ENCODE measurements around the gene PSMA6. TPM values are rescaled to one million over a fixed set of nuclear protein-coding genes. Genes with fewer than 3 reads are reported as not detected.
A peak's percentile ranks its signal among the peaks of the same experiment; 100 is the strongest.
"Not testable (repeated sequence)": the region's sequence is repeated elsewhere in the genome, so short reads cannot be mapped to it uniquely, and the experiment has no call there.

PSMA6 gene
- total RNA-seq (2014; rRNA removed; shearing (Covaris generic)): 211 and 212 TPM in 2 replicates

DNA sequence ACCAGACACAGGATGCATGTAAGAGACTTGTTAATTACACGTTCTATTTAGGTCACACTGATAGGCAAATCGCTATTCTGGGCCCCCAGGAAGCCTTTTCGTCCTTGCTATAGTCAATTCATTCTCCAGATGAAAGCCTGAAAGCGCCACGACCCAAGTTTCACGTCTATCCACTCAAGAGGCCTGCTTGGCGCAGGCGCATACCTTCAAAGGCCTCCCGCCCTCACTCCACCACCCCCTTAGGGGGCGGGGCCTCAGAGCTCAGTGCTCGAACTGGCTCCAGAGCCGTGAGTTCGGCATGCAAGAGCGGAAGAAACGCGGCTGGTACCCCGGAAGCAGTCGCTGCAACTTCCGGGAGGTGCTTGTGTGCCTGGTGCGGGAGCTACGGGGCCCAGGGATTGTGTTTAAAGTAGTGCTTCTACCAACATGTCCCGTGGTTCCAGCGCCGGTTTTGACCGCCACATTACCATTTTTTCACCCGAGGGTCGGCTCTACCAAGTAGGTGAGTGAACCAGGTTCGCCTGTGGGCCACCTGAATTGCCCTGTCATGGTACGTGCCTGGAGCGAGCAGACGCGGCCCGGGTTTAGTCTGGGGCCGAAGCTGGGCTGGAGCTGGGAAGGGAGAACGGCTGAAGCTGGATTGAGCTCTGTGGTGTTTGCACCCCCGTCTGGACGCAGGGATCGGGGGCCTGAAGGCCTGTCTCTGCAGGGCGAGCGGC is at the start of gene PSMA6:
PSMA6 (plus strand) TSS at position 332 of the 719 bp plus-strand sequence; CDS start at position 427, 95 bp downstream.
- Histone ChIP-seq H3K4me1 (peaks cover 11% of the 10 kb centered on the region; the same call in 1 of the 2 replicates), H3K4me3 (peak within 1 kb of the TSS; percentile 92), H3K36me3 (peaks cover 10% of the 10 kb centered on the region), H3K27me3 (no peaks in the 10 kb centered on the region), H3K9me3 (replicated peaks) (no peaks in the 10 kb centered on the region), H3K27ac (peak within 1 kb of the TSS; percentile 77)
- peak; percentile 99 for DNase-seq

DNA sequence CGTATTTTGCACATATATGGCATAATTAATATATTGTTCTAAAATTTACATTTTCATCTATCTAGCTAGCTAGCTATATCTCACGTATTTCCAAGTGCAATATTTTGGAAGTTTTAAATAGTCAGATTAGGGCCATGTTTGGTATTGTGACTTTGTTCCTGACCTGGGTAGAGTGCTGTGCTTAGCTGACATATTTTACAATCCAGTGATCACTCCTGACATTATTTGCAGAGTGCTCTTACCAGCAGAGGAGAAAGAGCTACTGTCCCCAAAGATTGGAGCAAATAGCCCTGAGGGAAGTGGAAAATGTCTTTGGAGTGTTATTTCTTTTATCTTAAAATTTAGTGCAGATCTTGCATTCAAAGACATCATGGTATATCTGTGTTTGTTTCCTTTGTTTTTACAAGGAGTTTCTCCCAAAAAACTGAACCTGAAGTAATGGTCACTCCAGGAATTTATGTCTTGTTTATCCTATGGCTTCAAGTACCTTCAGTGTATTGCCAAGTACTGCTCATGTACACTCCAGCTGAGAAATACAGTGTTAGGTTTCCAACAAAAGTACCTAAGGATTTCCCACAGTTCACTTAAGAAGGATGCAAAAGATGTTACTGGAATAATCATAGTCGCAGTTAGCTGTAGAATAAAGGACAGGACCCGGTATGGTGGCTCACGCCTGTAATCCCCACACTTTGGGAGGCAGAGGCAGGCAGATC is 49.4 kb upstream of the PSMA6 start:
- Histone ChIP-seq H3K4me3 (no peak overlapping the region), H3K27ac (no peak overlapping the region), H3K36me3 (no peaks in the 10 kb centered on the region), H3K4me1 (no peaks in the 10 kb centered on the region), H3K9me3 (replicated peaks) (no peaks in the 10 kb centered on the region), H3K27me3 (no peaks in the 10 kb centered on the region)
- DNase-seq: no peak

- Histone ChIP-seq H3K4me1 (no peaks in the 10 kb centered on the region), H3K9me3 (replicated peaks) (no peaks in the 10 kb centered on the region), H3K36me3 (no peaks in the 10 kb centered on the region), H3K4me3 (no peak overlapping the region), H3K27me3 (no peaks in the 10 kb centered on the region), H3K27ac (no peak overlapping the region)
- DNase-seq: no peak
These were observed 48.2 kb upstream of the PSMA6 start for GRCh38 chr14:35243956-35244355.

DNA sequence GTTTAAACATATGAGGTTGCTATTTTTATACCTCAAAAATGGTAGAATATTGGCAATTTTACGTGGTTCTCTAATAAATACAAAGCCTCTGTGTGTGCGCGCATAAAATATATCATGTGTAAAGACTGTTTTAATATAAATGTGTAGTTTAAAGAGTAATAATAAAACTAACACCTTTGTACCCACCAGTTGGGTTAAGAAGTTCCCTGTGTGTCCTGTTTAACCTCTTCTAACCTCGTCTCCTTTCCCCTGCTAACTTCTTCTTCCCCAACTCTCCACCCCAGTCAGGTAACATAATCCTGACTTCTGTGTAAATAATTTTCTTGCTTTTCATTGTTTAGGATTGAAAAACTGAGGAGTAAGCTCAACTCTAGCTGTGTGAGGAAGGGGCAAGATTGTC is 47.6 kb upstream of the PSMA6 start:
- no peaks in the 10 kb centered on the region for H3K27me3 ChIP-seq
- no peaks in the 10 kb centered on the region for H3K9me3 ChIP-seq (replicated peaks)
- no peak overlapping the region for H3K4me3 ChIP-seq
- no peaks in the 10 kb centered on the region for H3K4me1 ChIP-seq
- no peak overlapping the region for H3K27ac ChIP-seq
- DNase-seq: no peak
- no peaks in the 10 kb centered on the region for H3K36me3 ChIP-seq

GRCh38 chr14:35245051-35245450 is 47.1 kb upstream of the PSMA6 start:
- Histone ChIP-seq H3K4me1 (no peaks in the 10 kb centered on the region), H3K27me3 (no peaks in the 10 kb centered on the region), H3K9me3 (replicated peaks) (no peaks in the 10 kb centered on the region), H3K36me3 (no peaks in the 10 kb centered on the region), H3K4me3 (no peak overlapping the region), H3K27ac (no peak overlapping the region)
- DNase-seq: no peak

DNA sequence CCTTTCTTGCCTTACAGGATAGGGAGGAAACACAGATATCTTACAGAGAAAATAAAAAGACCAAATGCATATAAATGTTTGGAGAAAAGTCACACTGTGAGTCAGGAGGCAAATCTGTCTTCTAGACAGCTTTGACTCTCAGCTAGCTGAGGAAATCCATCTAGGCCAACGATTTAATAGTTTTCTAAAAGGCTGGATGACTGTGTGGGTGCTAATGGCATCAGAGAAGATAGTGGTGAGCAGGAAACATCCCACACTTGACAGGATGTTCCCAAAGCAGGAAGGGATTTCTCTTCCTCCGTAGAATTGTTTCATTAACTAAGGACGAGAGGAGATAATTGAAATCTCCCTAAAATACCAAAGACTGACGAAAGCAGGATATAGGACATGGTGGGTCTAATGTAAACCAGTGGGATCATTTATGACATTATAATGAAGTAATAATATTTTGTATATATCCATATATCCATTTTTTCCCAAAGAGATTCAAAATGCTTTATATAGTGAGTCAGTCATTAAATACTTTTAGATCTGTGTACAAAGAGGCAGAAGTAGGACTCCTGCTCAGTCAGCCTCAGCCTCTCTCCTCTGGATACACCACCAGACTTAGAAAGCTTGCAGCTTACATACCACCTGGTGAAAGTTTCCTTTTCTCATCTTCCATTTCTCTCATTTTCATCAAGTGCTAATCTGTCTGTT is 44.3 kb upstream of the PSMA6 start:
- Histone ChIP-seq H3K27me3 (no peaks in the 10 kb centered on the region), H3K4me1 (no peaks in the 10 kb centered on the region), H3K36me3 (no peaks in the 10 kb centered on the region), H3K9me3 (replicated peaks) (no peaks in the 10 kb centered on the region), H3K4me3 (no peak overlapping the region), H3K27ac (no peak overlapping the region)
- DNase-seq: no peak

DNA sequence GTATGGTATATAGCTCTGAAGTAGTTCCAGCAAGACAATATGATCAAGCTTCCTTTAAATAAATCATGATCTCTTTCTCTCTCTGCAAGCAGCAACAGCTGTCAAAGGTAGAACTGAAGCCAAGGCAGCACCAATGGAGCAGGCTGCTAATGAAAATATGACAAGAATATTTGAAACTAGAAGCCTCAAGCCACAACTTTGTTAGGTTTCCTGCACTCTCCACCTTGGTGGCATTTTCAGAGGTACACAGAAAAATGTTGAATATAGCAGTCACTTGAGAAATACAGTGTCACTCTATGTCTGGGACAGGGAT is 43.8 kb upstream of the PSMA6 start:
- Histone ChIP-seq H3K27me3 (no peaks in the 10 kb centered on the region), H3K36me3 (no peaks in the 10 kb centered on the region), H3K9me3 (replicated peaks) (no peaks in the 10 kb centered on the region), H3K27ac (no peak overlapping the region), H3K4me1 (no peaks in the 10 kb centered on the region), H3K4me3 (no peak overlapping the region)
- no peak for DNase-seq

DNA sequence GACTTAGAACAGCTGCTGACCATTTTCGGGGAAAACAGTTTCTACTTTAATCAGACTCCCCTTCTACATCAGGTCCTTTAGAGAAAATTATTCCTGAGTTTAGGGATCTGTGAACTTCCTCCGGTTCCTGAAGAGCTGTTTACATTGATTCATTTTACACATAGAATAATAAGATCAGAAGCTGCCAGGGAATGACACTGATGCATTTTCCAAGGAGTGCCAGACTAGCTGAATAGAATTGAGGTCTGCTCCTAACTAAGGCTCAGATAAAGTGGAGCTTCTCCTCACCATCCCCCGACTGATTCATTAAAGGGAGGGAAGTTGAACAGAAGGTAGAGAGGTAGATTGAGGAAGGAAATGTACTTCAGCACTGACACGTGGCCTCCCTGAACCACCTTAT is 41.9 kb upstream of the PSMA6 start:
- no peaks in the 10 kb centered on the region for H3K9me3 ChIP-seq (replicated peaks)
- H3K4me1 ChIP-seq: no peaks in the 10 kb centered on the region
- H3K4me3 ChIP-seq: no peak overlapping the region
- H3K27ac ChIP-seq: no peak overlapping the region
- DNase-seq: no peak
- no peaks in the 10 kb centered on the region for H3K27me3 ChIP-seq
- no peaks in the 10 kb centered on the region for H3K36me3 ChIP-seq

- Histone ChIP-seq H3K4me3 (no peak overlapping the region), H3K36me3 (peaks cover 3% of the 10 kb centered on the region; the same call in 1 of the 2 replicates), H3K9me3 (replicated peaks) (no peaks in the 10 kb centered on the region), H3K4me1 (no peaks in the 10 kb centered on the region), H3K27me3 (no peaks in the 10 kb centered on the region), H3K27ac (no peak overlapping the region)
- peak; percentile 44 to 50 for DNase-seq
These were observed 39.7 kb upstream of the PSMA6 start for GRCh38 chr14:35252451-35252868.

GRCh38 chr14:35253056-35253455 is 39.1 kb upstream of the PSMA6 start:
- not testable (repeated sequence) for DNase-seq; H3K36me3 ChIP-seq; H3K4me3 ChIP-seq; H3K27me3 ChIP-seq; H3K4me1 ChIP-seq; H3K9me3 ChIP-seq (replicated peaks); H3K27ac ChIP-seq

GRCh38 chr14:35254034-35254622 is 38.1 kb upstream of the PSMA6 start:
- not testable (repeated sequence) for H3K4me3 ChIP-seq; H3K36me3 ChIP-seq; H3K9me3 ChIP-seq (replicated peaks); H3K4me1 ChIP-seq; H3K27ac ChIP-seq; H3K27me3 ChIP-seq; DNase-seq

DNA sequence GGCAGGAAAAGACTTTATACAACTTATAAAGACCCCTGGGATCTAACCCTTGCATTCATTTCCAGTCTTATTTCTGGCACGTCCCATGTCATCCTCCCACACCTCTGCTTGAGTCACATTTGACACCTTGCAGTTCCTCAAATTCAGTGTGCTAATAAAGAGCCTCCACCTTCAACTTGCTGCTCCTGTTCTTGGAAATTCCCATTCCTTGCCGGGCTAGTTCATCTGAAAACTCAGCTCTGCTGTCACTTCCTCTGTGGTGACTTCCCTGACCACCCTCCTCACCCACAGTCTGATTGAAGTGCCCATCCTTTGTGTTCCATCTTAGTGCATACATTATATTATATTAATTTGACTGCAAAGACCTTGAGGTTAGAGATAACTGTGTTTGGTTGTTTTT is 37.4 kb upstream of the PSMA6 start:
- Histone ChIP-seq H3K4me1 (no peaks in the 10 kb centered on the region), H3K4me3 (no peak overlapping the region), H3K36me3 (peaks cover 5% of the 10 kb centered on the region; the same call in 1 of the 2 replicates), H3K27me3 (no peaks in the 10 kb centered on the region), H3K27ac (no peak overlapping the region), H3K9me3 (replicated peaks) (no peaks in the 10 kb centered on the region)
- DNase-seq: no peak

- H3K4me1 ChIP-seq: no peaks in the 10 kb centered on the region
- DNase-seq: no peak
- H3K4me3 ChIP-seq: no peak overlapping the region
- peaks cover 10% of the 10 kb centered on the region for H3K36me3 ChIP-seq
- 0 out of 2 replicates have a peak, but pooled peaks cover 4% of the 10 kb centered on the region for H3K9me3 ChIP-seq (replicated peaks)
- H3K27ac ChIP-seq: no peak overlapping the region
- H3K27me3 ChIP-seq: no peaks in the 10 kb centered on the region
These were observed 36.5 kb upstream of the PSMA6 start for GRCh38 chr14:35255711-35256110.

GRCh38 chr14:35257809-35258208 is 34.4 kb upstream of the PSMA6 start:
- Histone ChIP-seq H3K27ac (no peak overlapping the region), H3K27me3 (no peaks in the 10 kb centered on the region), H3K36me3 (peaks cover 13% of the 10 kb centered on the region), H3K4me3 (no peak overlapping the region), H3K9me3 (replicated peaks) (0 out of 2 replicates have a peak, but pooled peaks cover 4% of the 10 kb centered on the region), H3K4me1 (no peaks in the 10 kb centered on the region)
- DNase-seq: no peak

DNA sequence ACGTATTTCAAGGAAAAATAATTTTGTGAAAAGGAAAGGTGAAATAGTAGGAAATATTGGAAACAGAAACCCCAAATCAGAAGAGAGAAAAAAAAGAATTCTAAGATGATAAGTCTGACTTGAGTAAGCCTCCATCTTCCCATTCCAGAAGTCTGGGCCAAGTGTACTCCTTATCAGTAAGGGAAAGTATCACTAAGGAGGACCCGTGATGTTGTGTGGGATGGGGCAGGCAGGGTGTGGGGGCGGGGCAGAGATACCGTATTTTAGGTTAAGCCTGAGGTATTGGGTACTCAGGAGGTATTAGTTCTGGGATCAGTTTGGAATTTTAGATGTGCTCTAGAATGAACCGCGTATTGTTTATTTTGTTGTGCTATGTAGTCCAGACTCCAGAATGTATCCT is 33.8 kb upstream of the PSMA6 start:
- H3K36me3 ChIP-seq: peaks cover 13% of the 10 kb centered on the region
- H3K4me1 ChIP-seq: no peaks in the 10 kb centered on the region
- H3K4me3 ChIP-seq: no peak overlapping the region
- no peaks in the 10 kb centered on the region for H3K27me3 ChIP-seq
- 0 out of 2 replicates have a peak, but pooled peaks cover 4% of the 10 kb centered on the region for H3K9me3 ChIP-seq (replicated peaks)
- no peak for DNase-seq
- H3K27ac ChIP-seq: no peak overlapping the region

Data from SJCRH30 (cell line).